Neuron (in vitro differentiated cells): ENCODE data around the gene IL6ST.
A peak's percentile ranks its signal among the peaks of the same experiment; 100 is the strongest.
"Not testable (repeated sequence)": the region's sequence is repeated elsewhere in the genome, so short reads cannot be mapped to it uniquely, and the experiment has no call there.

Experiments
- H2AFZ ChIP-seq: one replicate; pipeline ENCODE4 v1.6.1; 2013; ENCODE audit warnings: low read depth, mild to moderate bottlenecking, inconsistent platforms, low read length, moderate library complexity
- H3K27me3 ChIP-seq: one replicate; pipeline ENCODE4 v1.6.1; 2013; ENCODE audit warnings: low read length; ENCODE audit not compliant: insufficient read depth
- H3K36me3 ChIP-seq: one replicate; pipeline ENCODE4 v1.6.1; 2013; ENCODE audit warnings: low read length; ENCODE audit not compliant: insufficient read depth
- H3K4me1 ChIP-seq: one replicate; pipeline ENCODE4 v1.6.1; 2013; ENCODE audit warnings: low read length; ENCODE audit not compliant: insufficient read depth
- H3K4me3 ChIP-seq: 2 replicates; pipeline ENCODE4 v1.5.1; 2013; ENCODE audit warnings: mild to moderate bottlenecking, low read length, moderate library complexity
- H3K9me3 ChIP-seq: one replicate; pipeline ENCODE4 v1.6.1; 2013; ENCODE audit warnings: low read length

Gene IL6ST

DNA sequence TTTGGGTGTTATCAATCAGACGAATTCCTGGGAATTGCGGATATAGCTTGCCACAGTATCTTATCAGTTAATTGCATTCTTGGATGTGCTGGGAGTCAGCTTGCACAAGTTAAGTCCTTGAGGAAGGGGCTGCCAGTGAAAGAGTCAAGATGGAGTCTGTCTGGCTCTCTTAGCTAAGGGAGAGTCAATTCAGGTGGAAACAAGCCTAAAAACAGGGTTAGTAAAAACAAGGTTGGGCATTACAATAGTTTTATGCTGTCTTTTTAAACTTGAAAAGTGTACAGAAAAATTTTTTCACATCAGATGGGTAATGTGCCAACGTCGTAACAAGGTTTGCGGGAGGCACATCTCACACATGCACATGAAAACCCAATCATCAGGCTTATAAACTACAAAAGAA is 5.5 kb upstream of the IL6ST start:
- H3K36me3 ChIP-seq, H3K4me1 ChIP-seq, H3K4me3 ChIP-seq, H3K9me3 ChIP-seq, H3K27me3 ChIP-seq, H2AFZ ChIP-seq: not testable (repeated sequence)

DNA sequence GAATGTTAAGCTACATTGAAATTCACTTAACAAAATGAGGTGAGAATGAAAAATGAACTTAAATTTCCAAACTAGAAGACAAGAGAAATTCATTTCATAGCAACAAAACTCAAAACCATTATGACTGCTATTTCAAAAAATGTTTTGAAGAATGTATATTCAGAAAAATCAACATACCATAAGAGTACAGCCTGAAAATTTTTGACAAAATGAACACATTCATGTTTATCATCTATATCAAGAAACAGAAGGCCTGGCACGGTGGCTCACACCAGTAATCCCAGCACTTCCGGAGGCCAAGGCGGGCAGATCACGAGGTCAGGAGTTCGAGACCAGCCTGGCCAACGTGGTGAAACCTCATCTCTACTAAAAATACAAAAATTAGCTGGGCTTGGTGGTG is 4.2 kb upstream of the IL6ST start:
- H3K9me3 ChIP-seq, result no peaks in the 10 kb centered on the region
- H3K4me3 ChIP-seq, result no peak overlapping the region
- no peaks in the 10 kb centered on the region for H3K27me3 ChIP-seq
- peaks cover 4% of the 10 kb centered on the region for H3K4me1 ChIP-seq
- no peak overlapping the region for H2AFZ ChIP-seq
- H3K36me3 ChIP-seq, result no peaks in the 10 kb centered on the region

DNA sequence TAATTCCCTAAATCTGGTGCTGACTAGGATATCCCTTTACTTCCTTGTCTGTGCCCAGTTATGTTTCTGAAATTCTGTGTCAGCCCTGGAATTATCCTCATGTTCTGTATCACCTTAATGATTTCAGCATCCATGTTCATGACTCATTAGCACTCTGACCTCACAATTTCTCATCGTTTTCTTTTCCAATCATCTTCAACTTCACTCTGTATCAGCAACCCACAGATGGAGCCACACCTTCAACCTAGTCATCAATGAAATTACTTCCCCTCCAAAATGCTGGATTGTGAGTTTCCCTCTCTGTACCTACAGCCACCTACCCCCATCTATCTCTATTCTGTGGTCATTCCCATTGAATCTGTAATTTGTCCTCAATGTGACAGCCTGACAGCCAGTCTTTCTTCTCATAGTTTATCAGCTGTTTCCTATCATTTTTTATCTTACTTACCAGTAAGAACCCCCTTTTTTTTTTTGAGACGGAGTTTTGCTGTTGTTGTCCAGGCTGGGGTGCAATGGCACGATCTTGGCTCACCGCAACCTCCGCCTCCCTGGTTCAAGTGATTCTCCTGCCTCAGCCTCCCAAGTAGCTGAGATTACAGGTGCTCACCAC is 3.1 kb upstream of the IL6ST start:
- Histone ChIP-seq H2AFZ (no peak overlapping the region), H3K27me3 (no peaks in the 10 kb centered on the region), H3K36me3 (no peaks in the 10 kb centered on the region), H3K4me1 (peaks cover 12% of the 10 kb centered on the region), H3K4me3 (no peak overlapping the region), H3K9me3 (no peaks in the 10 kb centered on the region)

DNA sequence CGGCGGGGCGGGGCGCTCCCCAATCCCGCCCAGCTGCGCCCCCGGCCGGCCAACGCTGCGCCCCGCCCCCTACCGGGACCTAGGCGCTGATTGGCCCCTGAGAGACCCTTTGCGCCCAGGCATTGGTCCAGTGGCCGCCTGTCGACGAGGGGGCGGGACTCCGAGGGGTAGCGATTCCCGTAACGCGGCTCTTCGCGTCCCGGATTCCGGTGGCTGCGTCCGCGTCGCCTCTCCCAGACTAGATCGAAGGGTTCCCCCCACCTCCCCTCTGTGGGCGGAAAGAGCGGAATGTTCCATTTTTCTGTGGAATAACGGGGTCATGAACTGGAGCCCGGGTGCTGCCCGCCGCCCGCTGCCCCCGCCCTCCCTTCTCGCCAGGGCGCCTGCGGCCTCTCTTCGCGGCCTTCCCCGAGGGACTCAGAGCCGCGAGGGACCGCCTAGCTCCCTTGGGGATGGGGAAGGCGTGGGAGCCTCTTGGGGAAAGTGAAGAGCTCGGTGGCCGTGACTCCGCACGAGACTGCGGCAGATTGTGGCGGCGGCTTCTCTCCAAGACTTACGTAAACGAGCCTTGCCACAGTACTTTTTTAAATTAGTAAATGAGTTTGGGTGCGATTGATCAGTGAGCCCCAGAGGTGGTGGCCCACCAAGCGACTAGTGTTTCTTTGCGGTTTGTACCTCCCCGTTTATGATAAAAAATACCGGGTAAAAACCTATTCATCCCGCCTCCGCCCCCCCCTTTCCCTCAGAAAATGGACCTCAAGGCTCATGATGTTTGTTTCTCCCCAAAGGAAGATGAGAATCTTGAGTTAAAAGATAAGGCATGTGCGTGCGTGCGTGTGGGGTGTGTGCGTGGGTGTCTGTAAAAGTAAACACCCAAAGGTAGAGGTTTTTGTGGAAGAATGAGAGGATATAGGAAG is 493 bp upstream of the IL6ST start:
- Histone ChIP-seq H3K27me3 (no peaks in the 10 kb centered on the region), H3K9me3 (no peaks in the 10 kb centered on the region), H3K4me1 (peaks cover 17% of the 10 kb centered on the region), H2AFZ (peak overlapping the region; percentile 95), H3K36me3 (no peaks in the 10 kb centered on the region), H3K4me3 (peak overlapping the region; percentile 83)

DNA sequence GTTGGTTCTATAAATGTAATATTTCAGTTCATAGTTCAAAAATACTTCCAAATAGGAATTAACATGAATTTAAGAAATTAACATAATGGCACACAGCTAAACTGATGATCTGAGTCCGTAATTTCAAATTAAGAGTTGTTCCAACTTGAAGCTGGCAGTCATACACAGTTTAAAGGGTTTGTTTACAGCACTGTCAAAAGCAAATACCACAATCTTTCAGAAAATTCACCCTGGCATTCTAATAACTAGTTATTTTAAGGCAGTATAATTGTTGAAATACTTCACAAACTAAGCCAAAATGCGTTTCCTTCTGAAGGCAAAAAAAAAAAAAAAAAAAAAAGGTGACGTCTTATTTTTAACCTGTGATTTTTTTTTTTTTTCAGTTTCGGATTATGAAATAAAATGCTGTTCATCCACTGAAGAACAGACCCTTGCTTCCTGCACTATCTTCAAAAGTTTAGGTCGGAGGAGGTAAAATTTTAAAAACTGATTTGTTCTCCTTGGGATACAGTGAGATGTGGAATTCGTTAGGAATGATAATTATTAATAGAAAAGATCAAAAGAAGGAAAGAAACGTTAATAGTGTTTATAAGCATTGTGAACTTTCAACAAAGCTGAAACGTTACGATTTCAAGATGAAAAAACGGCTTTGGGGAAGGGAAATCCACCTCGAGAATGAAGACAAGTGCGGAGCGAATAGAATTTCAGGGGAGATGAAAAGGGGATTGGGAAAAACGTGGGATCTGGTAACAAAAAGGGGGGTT is 850 bp downstream of the IL6ST start:
- Histone ChIP-seq H3K36me3 (no peaks in the 10 kb centered on the region), H3K27me3 (no peaks in the 10 kb centered on the region), H2AFZ (peak overlapping the region; percentile 38), H3K4me3 (peak overlapping the region; percentile 83), H3K9me3 (no peaks in the 10 kb centered on the region), H3K4me1 (peaks cover 17% of the 10 kb centered on the region)

DNA sequence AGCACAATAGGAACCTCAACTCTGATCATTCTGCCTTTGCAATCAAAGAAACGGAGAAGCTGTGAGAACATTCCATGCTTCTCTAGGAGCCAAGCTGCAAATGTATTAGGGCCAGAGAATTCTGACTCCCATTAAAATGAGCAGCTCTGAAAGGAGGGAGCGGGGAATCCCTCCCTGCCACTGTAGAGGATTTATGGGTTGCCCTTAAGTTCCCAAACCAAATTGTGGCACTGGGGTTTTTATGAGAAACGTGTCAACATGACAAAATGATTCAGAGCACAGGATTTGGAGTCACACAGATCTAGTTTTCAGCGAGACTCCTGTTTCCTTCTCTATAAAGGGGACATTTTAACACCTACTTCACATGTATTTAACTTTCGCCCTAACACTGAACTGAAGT is 1.8 kb downstream of the IL6ST start:
- Histone ChIP-seq H3K27me3 (no peaks in the 10 kb centered on the region), H2AFZ (no peak overlapping the region), H3K9me3 (no peaks in the 10 kb centered on the region), H3K4me1 (peaks cover 17% of the 10 kb centered on the region), H3K36me3 (no peaks in the 10 kb centered on the region), H3K4me3 (peak overlapping the region; percentile 83)

DNA sequence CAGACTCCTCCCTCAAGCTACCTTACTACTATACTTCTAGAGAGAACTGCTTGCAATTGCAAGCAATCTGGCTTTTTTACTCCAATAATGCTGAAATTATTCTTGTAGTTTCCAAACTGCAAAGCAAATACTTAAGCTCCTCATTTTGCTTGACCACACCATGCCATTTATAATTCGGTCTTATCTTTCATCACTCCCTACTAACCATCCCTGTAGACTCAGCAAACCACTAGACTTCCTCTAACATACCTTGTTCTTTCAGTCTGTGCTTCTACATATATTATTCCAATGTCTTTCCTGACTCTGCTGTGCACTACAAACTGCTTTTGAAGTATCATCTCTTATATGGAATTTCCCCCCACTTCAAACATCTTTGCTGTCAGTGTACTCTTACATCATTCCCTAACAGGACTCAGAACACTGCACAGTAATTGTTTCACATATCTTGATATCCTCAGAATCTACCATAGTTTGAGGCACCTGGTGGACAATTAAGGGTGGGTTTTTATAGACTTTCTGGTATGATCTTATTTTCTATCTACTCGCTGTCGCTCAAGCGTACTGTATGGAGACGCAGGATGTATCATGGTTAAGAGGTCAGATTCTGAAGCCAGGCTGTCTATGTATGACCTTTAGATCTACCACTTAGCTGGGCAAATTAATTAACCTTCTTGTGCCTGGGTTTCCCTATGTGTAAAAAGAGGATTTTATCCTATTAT is 2.8 kb downstream of the IL6ST start:
- no peaks in the 10 kb centered on the region for H3K36me3 ChIP-seq
- peaks cover 17% of the 10 kb centered on the region for H3K4me1 ChIP-seq
- H3K4me3 ChIP-seq, result no peak overlapping the region

DNA sequence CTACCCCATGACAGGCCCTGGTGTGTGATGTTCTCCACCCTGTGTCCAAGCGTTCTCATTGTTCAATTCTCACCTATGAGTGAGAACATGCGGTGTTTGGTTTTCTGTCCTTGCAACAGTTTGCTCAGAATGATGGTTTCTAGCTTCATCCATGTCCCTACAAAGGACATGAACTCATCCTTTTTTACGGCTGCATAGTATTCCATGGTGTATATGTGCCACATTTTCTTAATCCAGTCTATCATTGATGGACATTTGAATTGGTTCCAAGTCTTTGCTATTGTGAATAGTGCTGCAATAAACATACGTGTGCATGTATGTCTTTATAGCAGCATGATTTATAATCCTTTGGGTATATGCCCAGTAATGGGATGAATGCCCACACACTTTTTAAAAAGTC is 3.9 kb downstream of the IL6ST start:
- H3K36me3 ChIP-seq, H3K9me3 ChIP-seq, H3K4me3 ChIP-seq, H2AFZ ChIP-seq, H3K27me3 ChIP-seq: not testable (repeated sequence)
- peaks cover 17% of the 10 kb centered on the region for H3K4me1 ChIP-seq

More for the DNA sequence above, 2.8 kb downstream of the IL6ST start:
- H3K9me3 ChIP-seq, result peaks cover under 1% of the 10 kb centered on the region
- H2AFZ ChIP-seq, result no peak overlapping the region
- no peaks in the 10 kb centered on the region for H3K27me3 ChIP-seq

DNA sequence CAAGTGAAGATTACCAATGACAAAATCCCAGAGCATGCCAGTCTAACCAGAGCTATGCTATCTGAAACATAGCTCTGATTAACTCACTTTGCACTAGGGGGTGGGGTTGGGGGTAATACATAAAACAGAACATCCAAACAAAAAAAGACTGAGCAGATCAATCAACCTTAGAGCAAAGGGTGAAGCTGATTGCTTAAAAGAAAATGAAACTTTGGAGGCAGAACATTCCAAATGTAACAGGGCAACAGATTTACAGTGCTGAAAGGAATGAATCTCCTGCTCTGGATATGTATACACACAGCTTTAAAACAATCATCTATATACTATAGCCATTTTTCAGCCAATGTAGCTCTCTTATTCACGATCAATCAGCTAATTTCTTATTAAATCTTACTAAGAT is 4.9 kb downstream of the IL6ST start:
- Histone ChIP-seq H3K27me3 (no peaks in the 10 kb centered on the region), H3K36me3 (no peaks in the 10 kb centered on the region), H3K4me3 (no peak overlapping the region), H3K4me1 (peaks cover 14% of the 10 kb centered on the region), H2AFZ (no peak overlapping the region), H3K9me3 (peaks cover 3% of the 10 kb centered on the region)

DNA sequence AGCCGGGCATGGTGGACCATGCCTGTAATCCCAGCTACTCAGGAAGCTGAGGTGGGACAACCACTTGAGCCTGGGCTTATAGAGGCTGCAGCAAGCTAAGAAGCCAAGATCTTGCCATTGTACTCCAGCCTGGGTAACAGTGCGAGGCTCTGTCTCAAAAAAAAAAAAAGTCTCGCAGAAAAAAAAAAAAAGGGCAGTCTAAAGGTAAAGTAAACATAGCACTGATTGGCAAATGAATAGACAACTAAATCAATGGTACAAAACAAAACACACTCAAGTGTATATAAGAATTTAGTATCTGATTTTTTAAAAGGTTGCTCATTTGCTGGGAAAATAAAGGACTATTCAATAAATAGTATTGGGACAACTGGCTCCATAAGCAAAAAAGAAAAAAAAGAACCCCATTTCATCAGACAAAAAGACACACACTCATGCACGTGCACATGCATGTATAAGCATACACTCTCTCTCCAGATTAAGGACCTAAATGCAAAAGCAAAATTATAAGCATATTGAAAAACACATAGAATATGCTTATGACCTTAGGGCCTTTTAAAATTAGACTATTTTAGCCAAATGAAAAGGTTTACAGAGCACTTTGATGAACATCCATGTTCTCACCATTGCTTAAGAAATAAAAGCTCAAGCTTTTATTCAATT is 5.7 kb downstream of the IL6ST start:
- H3K4me3 ChIP-seq, result no peak overlapping the region
- no peaks in the 10 kb centered on the region for H3K36me3 ChIP-seq
- no peak overlapping the region for H2AFZ ChIP-seq
- H3K4me1 ChIP-seq, result peaks cover 14% of the 10 kb centered on the region
- H3K9me3 ChIP-seq, result peaks cover 3% of the 10 kb centered on the region
- no peaks in the 10 kb centered on the region for H3K27me3 ChIP-seq

DNA sequence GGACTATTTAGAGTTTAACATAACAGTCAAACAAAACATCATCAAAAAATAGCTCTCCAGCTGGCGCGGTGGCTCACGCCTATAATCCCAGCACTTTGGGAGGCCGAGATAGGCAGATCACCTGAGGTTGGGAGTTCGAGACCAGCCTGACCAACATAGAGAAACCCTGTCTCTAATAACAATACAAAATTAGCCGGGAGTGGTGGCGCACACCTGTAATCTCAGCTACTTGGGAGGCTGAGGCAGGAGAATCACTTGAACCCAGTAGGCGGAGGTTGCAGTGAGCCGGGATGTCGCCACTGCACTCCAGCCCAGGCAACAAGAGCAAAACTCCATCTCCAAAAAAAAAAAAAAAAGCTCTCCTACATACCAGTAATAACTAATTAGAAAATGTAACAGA is 6.3 kb downstream of the IL6ST start:
- H3K36me3 ChIP-seq, H3K4me1 ChIP-seq, H3K27me3 ChIP-seq, H2AFZ ChIP-seq, H3K4me3 ChIP-seq, H3K9me3 ChIP-seq: not testable (repeated sequence)

DNA sequence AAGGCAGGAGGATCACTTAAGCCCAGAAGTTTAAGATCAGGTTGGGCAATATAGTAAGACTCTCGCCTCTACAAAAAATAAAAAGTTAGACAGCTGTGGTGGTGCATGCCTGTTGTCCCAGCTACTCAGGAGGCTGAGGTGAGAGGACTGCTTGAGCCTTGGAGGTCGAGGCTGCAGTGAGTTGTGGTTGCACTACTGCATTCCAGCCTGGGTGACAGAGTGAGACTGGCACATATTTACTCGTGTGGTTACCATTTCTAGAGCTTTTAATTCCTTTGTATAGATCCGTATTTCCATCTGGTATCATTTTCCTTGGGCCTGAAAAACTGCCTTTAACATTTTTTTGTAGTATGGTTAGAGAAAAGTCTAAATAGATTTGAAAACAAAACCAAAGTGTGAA is 7.8 kb downstream of the IL6ST start:
- Histone ChIP-seq H3K27me3 (no peaks in the 10 kb centered on the region), H3K36me3 (no peaks in the 10 kb centered on the region), H3K4me1 (no peaks in the 10 kb centered on the region), H3K4me3 (no peak overlapping the region), H2AFZ (no peak overlapping the region), H3K9me3 (peaks cover 3% of the 10 kb centered on the region)
